OCI-LY7 (cell line): ENCODE measurements around the gene SYT15.

Experiments
- EZH2phosphoT487 ChIP-seq: fragments of 200-600 bp; sonication (generic); IDR thresholded peaks from 2 replicates; pipeline ENCODE4 v1.6.1; 2018; ENCODE audit warnings: low read depth, borderline replicate concordance, mild to moderate bottlenecking, mixed run types, antibody characterized with exemption, low read length, moderate library complexity, mixed read lengths
- TF ChIP-seq, protein P1 (sequence below): fragments of 200-600 bp; sonication (generic); conservative IDR thresholded peaks from 2 replicates; pipeline ENCODE4 v1.5.1; 2014; ENCODE audit warnings: mild to moderate bottlenecking, antibody characterized with exemption, low read length, moderate library complexity, mixed read lengths

DNA sequence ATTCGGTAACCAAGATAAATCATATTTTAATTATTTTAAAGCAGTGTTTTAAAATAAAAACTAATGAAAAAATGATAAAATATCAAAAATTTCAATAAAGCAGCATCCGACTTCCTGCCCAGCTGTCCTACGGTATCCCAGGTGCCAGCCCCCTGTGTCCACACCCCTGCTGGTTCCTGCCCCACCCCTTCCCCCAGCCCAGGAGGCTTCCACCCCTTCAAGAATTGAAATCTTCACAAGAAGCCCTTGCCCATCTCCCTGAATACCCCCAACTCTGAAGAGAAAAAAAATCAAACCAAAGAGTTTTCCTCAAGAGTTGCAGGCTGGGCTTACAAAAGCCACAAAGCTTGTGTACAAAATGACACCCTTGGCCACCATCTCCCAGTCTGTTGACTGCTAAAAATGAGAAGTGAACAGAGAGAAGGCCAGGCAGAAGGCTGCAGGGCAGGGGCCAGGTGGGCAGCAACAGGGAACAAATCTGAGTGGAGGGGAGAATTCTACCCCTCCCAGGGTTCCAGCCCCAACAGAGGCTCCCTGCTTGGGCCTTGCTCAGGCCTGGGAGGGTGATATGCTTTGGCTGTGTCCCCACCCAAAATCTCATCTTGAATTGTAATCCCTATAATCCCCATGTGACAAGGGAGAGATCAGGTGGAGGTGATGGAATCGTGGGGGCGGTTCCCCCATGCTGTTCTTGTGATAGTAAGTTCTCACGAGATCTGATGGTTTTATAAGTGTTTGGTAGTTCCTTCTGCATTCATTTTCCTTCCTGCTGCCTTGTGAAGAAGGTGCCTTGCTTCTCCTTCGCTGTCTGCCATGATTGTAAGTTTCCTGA, 37.0 kb upstream of the SYT15 start:
- TF ChIP-seq, protein P1, sequence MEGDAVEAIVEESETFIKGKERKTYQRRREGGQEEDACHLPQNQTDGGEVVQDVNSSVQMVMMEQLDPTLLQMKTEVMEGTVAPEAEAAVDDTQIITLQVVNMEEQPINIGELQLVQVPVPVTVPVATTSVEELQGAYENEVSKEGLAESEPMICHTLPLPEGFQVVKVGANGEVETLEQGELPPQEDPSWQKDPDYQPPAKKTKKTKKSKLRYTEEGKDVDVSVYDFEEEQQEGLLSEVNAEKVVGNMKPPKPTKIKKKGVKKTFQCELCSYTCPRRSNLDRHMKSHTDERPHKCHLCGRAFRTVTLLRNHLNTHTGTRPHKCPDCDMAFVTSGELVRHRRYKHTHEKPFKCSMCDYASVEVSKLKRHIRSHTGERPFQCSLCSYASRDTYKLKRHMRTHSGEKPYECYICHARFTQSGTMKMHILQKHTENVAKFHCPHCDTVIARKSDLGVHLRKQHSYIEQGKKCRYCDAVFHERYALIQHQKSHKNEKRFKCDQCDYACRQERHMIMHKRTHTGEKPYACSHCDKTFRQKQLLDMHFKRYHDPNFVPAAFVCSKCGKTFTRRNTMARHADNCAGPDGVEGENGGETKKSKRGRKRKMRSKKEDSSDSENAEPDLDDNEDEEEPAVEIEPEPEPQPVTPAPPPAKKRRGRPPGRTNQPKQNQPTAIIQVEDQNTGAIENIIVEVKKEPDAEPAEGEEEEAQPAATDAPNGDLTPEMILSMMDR = no peak
- no peak for TF ChIP-seq EZH2phosphoT487
